HuH-7 (cell line): ENCODE measurements around the gene LRRC15.

Source experiments
- DNase-seq: peaks from one replicate; pipeline ENCODE4 v3.0.0; 2011; ENCODE audit warnings: low spot score

LRRC15 gene

DNA sequence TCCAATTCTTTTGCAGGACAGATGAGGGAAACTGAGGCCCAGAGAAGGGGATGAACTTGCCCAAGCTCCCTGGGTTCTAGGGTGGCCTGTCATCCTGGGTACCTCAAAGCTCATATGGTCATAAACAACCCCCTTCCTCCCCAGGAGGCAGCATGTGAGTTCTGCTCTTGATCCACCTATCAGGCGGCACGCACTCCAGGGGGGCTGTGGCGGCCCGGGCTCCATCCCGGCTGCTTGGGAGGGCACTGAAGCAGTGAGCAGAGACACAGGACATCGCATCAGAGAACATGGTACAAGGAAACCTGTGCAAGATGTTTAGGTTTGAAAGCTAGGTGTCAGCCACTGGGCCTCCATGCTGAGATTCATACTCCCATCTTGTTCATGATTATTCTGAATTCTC lies 52.6 kb downstream of the LRRC15 start:
- no peak for DNase-seq

- no peak for DNase-seq
Measured at GRCh38 chr3:194315965-194316361, 53.6 kb downstream of the LRRC15 start.

- peak; percentile 89 for DNase-seq
Measured at GRCh38 chr3:194315088-194315964, 54.2 kb downstream of the LRRC15 start.

- DNase-seq, result no peak
Measured at GRCh38 chr3:194314388-194315068, 55.0 kb downstream of the LRRC15 start.

GRCh38 chr3:194313560-194314387 lies 55.8 kb downstream of the LRRC15 start:
- DNase-seq, result no peak

DNA sequence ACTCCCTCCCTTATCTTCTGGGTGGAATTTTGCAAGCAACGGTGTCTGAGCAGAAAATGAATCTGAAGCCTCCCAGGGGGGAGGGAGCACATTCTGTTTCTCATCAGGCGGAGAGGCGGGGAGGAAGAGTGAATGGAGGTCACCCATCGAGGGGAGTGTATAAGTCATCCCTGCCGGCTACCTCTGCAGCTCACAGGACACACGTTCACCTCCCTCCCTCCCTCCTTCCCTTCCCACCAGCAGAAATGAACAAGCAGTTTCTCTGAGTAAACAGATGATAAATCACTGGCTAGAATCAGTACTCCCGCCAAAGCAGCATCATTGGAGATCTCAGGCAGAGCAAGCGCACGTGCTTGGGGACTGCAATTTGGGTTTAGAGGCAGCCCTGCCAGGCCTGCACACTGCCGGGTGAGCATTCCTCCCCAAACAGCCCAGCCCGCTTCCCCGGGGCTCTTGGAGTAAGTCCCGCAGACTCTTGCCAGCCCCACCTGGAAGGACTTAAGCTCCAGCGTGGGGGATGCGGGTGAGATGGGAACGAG lies 56.7 kb downstream of the LRRC15 start:
- DNase-seq, result no peak

- DNase-seq, result no peak
Measured at GRCh38 chr3:194312186-194312742, 57.3 kb downstream of the LRRC15 start.

GRCh38 chr3:194311000-194311399 lies 58.5 kb downstream of the LRRC15 start:
- no peak for DNase-seq

DNA sequence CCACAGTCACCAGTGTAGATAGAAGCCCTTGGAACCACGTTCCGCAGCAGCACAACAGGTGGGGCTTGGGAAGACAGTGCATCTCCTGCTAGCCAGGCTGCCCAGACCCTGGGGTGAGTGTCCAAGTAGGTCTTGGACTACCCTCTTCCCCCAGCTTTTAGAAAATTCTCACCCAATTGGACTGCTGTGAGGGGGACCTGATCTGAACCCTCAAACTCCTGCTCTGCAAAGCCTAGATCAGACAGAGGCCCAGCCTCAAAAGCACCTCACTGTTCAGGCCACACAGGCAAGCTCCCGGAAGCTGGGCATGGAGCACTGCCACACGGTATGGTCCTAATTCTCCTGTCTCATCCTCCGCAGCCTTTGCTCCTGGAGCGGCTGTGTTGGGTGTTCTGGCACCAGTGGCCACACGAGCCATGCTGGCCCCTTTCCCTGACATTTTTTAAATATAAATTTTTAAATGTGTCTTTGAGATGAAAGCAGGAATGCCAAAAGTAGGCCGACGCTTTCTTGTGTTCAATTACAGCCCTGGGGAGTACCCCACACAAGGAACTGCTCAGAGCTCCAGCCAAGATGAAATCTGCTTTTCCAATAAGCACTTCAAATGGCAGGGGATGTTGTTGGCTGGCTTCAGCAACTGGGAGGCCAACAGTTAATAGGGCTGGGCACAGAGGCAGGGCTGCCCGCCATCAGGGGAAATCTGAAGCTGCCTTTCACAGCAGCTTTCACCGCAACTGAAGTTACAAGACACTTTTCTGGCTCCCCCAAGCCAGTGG lies 59.3 kb downstream of the LRRC15 start:
- no peak for DNase-seq

- no peak for DNase-seq
Measured at GRCh38 chr3:194308601-194309449, 60.7 kb downstream of the LRRC15 start.

DNA sequence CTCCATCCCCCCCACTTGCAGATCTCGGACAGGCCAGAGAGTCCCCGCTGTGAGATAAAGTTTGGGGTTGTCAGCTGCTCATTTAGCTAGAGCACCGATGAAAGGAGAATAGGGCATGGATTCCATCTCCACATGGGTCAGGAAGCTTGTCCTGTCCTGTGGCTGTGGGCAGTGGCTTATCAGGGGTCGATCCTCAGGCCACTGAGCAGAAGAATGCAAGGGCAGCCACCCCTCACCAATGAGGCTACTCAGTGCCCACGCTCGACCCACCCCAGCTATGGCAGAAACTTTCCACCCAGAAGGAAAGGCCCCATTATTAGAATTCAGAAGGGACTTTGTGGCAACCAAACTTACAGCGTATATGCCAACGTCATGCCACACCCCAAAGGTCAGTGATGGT lies 61.7 kb downstream of the LRRC15 start:
- DNase-seq, result no peak

GRCh38 chr3:194306771-194307640 lies 62.5 kb downstream of the LRRC15 start:
- no peak for DNase-seq

- no peak for DNase-seq
Measured at GRCh38 chr3:194306109-194306686, 63.3 kb downstream of the LRRC15 start.

- DNase-seq, result no peak
Measured at GRCh38 chr3:194305356-194306108, 64.0 kb downstream of the LRRC15 start.
